ENCODE data around the gene LRRC36.

The LRRC36 gene

DNA sequence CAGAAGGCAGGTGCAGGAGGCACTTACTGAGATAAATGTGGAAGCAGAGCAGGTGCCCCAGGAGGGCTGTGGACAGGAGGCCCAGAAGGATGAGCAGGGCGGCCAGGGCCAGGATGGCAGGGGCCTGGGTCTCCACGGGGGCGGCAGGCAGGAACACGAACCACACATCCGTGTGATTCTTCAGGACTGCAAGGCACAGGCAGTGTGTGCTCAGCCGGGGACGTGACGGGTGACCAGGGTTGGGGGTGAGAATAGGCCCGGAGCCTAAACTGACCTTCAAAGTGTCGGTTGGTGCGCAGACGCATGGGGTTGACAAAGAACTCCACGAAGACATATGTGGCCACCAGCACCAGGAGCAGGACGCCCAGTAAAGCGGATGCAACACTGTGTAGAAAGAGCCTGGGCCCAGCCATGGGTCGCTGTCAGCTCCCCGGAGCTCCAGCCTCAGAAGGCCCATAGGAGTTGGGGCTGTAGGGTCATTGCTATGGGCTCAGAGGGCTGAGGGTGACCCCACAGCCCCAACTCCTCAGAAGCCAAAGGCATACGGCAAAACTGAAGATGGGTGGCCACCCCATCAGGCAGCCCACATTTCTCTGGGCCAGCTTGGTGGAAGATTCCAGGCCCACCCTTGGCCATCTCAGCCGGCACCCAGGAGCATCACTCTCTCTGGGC, 72.1 kb downstream of the LRRC36 start:
- 91% methylated on average over 19 of the region's 19 CpGs for WGBS
- Histone ChIP-seq H3K9ac (ENCODE audit: low read depth, low read length) (no peak overlapping the region), H3K4me1 (ENCODE audit: insufficient read depth, low read length) (peaks cover 18% of the 10 kb centered on the region)

DNA sequence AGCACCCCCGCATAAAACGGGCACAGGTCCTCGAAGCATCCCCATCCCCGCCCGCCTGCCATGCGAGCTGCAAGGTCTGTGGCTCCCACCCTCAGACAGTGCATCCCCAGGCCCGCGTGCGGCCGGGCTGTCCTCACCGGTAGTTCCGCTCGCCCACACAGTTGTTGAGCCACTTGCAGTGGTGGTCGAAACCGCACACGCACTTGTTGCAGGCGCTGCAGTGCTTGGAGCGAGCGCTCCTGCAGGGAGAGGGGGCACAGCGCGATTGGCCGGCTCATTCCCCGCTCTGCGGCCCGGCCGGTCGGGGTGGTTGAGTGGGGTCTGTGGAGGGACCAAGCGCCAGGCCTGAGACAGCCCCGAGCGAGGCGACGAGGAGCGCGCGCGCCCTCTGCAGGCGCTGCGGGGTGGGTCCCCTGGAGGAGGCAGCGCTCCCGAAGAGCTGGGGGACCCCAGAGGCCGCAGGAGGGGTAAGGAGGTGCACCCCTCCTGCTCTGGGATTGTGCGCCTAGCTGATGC, 72.7 kb downstream of the LRRC36 start:
- Histone ChIP-seq H3K27ac (ENCODE audit: low read depth, low read length) (no peak overlapping the region), H3K4me3 (ENCODE audit: low read length) (no peak overlapping the region), H3K9ac (ENCODE audit: low read depth, low read length) (no peak overlapping the region), H3K4me1 (ENCODE audit: insufficient read depth, low read length) (peaks cover 18% of the 10 kb centered on the region), H3K9me3 (ENCODE audit: insufficient read depth, low read depth, low read length) (no peaks in the 10 kb centered on the region), H3K27me3 (ENCODE audit: insufficient read depth, low read length) (peaks cover 30% of the 10 kb centered on the region), H3K36me3 (ENCODE audit: insufficient read depth, low read length) (no peaks in the 10 kb centered on the region)
- WGBS: 32% methylated on average over 42 of the region's 42 CpGs

More for the DNA sequence above, 72.1 kb downstream of the LRRC36 start:
- Histone ChIP-seq H3K4me3 (ENCODE audit: low read length) (no peak overlapping the region), H3K27me3 (ENCODE audit: insufficient read depth, low read length) (peaks cover 36% of the 10 kb centered on the region), H3K27ac (ENCODE audit: low read depth, low read length) (no peak overlapping the region), H3K9me3 (ENCODE audit: insufficient read depth, low read depth, low read length) (no peaks in the 10 kb centered on the region), H3K36me3 (ENCODE audit: insufficient read depth, low read length) (no peaks in the 10 kb centered on the region)

DNA sequence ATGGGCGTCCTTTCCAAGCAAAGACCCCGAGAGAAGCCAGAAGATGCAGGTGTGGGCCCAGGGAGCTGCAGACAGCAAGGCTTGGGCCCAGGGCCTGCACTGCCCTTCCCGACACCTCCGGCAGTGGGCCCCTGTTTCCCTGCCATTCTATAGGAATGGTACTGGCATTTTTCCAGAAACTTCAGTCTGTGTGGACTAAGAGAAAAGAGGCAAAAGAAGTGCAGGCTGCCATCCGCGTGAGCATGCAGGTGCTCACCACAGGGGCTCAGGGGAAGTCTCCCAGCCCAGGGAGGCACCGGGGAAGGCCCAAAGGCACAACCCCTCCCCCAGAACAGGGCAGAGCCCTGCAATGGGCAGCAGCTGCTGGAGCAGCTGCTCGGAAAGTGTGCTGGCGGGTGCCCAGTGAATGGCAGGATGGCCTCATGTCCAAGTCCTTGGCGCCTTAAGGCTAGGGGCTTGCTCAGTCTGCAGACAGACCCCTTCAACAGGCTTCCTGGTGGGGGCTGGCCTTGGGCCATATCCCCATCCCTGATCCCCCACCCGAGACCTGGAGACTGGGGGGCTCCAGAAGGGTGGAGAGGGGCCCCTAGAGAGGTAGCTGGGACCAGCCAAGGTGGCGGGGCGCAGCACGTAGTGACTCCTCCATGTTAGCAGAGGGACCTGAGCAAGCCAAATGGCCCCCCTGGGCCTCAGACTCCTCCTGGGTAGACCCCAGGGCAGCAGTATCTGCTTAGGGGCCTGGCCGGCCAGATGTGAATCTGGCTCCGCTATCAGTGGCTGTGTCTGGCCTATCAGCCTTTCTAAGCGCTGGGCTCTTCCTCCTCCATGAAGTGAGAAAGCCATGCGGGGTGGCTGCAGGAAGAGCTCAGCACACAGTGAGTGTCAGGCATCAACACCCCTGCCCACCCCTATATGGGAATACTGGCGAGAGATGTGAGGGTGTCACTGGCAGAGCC, 73.4 kb downstream of the LRRC36 start:
- Histone ChIP-seq H3K9me3 (ENCODE audit: insufficient read depth, low read depth, low read length) (no peaks in the 10 kb centered on the region), H3K27me3 (ENCODE audit: insufficient read depth, low read length) (peaks cover 22% of the 10 kb centered on the region), H3K36me3 (ENCODE audit: insufficient read depth, low read length) (no peaks in the 10 kb centered on the region)

DNA sequence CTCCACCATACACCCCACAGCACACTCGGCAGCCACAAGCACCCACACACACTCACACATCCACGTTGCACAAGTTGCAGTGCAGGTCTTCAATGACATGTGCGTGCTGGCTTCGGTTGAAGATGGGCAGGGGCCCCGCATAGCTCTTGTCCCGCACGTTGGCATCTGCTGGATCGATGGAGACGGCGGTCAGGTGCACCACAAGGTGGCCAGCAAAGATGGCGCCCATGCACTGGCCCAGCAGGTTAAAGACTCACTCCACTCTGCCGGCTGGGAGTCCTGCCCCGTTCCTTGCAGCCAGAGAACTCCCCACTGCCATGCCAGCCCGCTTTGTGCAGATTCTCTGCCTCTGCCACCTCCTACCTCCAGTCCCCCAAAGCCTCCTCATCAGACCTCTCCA, 74.3 kb downstream of the LRRC36 start:
- Histone ChIP-seq H3K27me3 (ENCODE audit: insufficient read depth, low read length) (peaks cover 14% of the 10 kb centered on the region), H3K9me3 (ENCODE audit: insufficient read depth, low read depth, low read length) (no peaks in the 10 kb centered on the region), H3K9ac (ENCODE audit: low read depth, low read length) (no peak overlapping the region), H3K4me1 (ENCODE audit: insufficient read depth, low read length) (peaks cover 11% of the 10 kb centered on the region), H3K36me3 (ENCODE audit: insufficient read depth, low read length) (no peaks in the 10 kb centered on the region), H3K4me3 (ENCODE audit: low read length) (no peak overlapping the region), H3K27ac (ENCODE audit: low read depth, low read length) (no peak overlapping the region)
- 94% methylated on average over 14 of the region's 14 CpGs for whole genome bisulfite sequencing

More for the DNA sequence above, 73.4 kb downstream of the LRRC36 start:
- no peak overlapping the region for H3K4me3 ChIP-seq (ENCODE audit: low read length)
- no peak overlapping the region for H3K9ac ChIP-seq (ENCODE audit: low read depth, low read length)
- 83% methylated on average over 19 of the region's 19 CpGs for WGBS
- H3K27ac ChIP-seq (ENCODE audit: low read depth, low read length): no peak overlapping the region
- peaks cover 18% of the 10 kb centered on the region for H3K4me1 ChIP-seq (ENCODE audit: insufficient read depth, low read length)

DNA sequence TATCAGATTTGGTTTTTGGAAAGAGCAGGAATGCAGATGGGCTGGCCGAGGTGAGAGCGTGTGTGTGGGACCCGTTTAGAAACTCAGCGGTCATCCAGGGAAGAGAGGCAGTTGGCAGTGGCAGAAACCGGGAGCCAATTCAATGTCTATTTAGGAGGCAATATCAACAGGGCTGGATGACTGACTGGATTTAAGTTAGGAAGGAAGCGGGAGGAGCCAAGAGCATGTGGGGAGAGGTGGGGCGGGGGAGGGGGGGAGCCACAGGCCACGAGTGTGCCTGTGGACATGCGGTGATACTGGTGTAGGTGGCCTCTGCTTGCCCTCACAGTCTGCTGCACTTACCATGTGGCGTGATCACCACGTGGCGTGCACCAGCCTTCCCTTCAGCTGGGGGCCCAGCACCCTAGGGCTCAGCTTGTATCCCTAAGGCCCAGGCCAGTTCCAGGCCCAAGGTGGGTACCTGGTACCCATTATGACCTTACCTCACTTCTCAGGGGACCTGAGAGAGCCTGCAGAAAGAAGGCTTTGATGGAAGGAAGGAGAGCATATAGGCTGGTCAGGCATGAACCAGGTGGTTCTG, 77.5 kb downstream of the LRRC36 start:
- Histone ChIP-seq H3K4me1 (ENCODE audit: insufficient read depth, low read length) (peaks cover 11% of the 10 kb centered on the region; the same call in 1 of the 2 replicates), H3K9ac (ENCODE audit: low read depth, low read length) (no peak overlapping the region), H3K36me3 (ENCODE audit: insufficient read depth, low read length) (no peaks in the 10 kb centered on the region), H3K27me3 (ENCODE audit: insufficient read depth, low read length) (peaks cover 2% of the 10 kb centered on the region; the same call in 1 of the 2 replicates), H3K27ac (ENCODE audit: low read depth, low read length) (no peak overlapping the region), H3K4me3 (ENCODE audit: low read length) (no peak overlapping the region), H3K9me3 (ENCODE audit: insufficient read depth, low read depth, low read length) (no peaks in the 10 kb centered on the region)
- WGBS: 87% methylated on average over 12 of the region's 12 CpGs

DNA sequence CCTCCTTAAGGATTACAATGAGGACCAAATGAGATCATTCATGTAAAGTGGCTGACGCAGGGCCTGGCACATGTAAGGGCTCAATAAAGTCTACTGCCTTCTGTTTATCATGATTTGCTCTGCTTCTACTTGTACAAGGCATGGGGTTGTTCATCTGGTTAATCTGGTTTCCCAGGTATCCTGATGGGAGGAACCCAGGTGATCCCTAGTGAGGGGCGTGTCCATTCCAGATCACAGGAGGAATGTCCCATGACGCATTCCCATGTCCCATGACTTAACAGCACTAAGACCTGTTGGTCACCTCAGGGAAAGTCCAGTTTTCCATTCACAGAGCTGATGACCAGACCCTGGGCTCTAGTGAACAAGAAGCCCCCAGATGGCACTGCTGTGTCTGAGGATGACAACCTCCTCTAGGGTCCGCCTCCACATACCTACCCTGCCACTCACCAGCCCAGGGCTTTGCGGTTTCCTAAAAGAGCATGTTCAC, 78.2 kb downstream of the LRRC36 start:
- Histone ChIP-seq H3K27ac (ENCODE audit: low read depth, low read length) (no peak overlapping the region), H3K36me3 (ENCODE audit: insufficient read depth, low read length) (no peaks in the 10 kb centered on the region), H3K9ac (ENCODE audit: low read depth, low read length) (no peak overlapping the region), H3K27me3 (ENCODE audit: insufficient read depth, low read length) (no peaks in the 10 kb centered on the region), H3K9me3 (ENCODE audit: insufficient read depth, low read depth, low read length) (no peaks in the 10 kb centered on the region), H3K4me1 (ENCODE audit: insufficient read depth, low read length) (peaks cover 11% of the 10 kb centered on the region; the same call in 1 of the 2 replicates), H3K4me3 (ENCODE audit: low read length) (no peak overlapping the region)
- 96% methylated on average over 5 of the region's 5 CpGs for WGBS

DNA sequence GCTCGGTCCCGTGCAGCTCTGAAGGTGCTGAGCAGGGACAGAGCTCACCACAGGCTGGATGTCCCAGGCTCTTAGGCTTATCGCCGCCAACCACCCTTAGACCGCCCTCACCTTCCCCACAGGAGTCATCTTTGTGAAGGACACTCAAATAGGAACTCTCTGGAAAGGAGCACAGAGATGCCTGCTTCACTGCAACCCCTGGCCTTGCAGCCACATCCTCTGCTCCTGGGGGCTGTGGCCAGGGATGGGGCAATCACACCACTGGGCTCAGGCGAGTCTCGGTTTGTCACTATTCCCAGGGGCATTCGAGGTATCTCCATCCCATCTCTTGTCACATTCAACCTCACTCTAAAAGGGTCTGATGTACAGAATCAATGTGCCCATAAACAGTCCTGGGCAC, 78.7 kb downstream of the LRRC36 start:
- no peaks in the 10 kb centered on the region for H3K9me3 ChIP-seq (ENCODE audit: insufficient read depth, low read depth, low read length)
- H3K4me1 ChIP-seq (ENCODE audit: insufficient read depth, low read length): peaks cover 11% of the 10 kb centered on the region; the same call in 1 of the 2 replicates
- no peak overlapping the region for H3K4me3 ChIP-seq (ENCODE audit: low read length)
- H3K27ac ChIP-seq (ENCODE audit: low read depth, low read length): no peak overlapping the region
- 93% methylated on average over 8 of the region's 8 CpGs for WGBS
- no peaks in the 10 kb centered on the region for H3K36me3 ChIP-seq (ENCODE audit: insufficient read depth, low read length)
- no peaks in the 10 kb centered on the region for H3K27me3 ChIP-seq (ENCODE audit: insufficient read depth, low read length)
- H3K9ac ChIP-seq (ENCODE audit: low read depth, low read length): no peak overlapping the region

GRCh38 chr16:67406111-67406971, 79.7 kb downstream of the LRRC36 start:
- Histone ChIP-seq H3K27me3 (ENCODE audit: insufficient read depth, low read length) (no peaks in the 10 kb centered on the region), H3K36me3 (ENCODE audit: insufficient read depth, low read length) (no peaks in the 10 kb centered on the region), H3K27ac (ENCODE audit: low read depth, low read length) (no peak overlapping the region), H3K9ac (ENCODE audit: low read depth, low read length) (peak overlapping the region; percentile 1; the same call in 1 of the 2 replicates), H3K9me3 (ENCODE audit: insufficient read depth, low read depth, low read length) (no peaks in the 10 kb centered on the region), H3K4me1 (ENCODE audit: insufficient read depth, low read length) (peaks cover 11% of the 10 kb centered on the region; the same call in 1 of the 2 replicates), H3K4me3 (ENCODE audit: low read length) (no peak overlapping the region)
- 84% methylated on average over 18 of the region's 18 CpGs for WGBS

- Histone ChIP-seq H3K36me3 (ENCODE audit: insufficient read depth, low read length) (no peaks in the 10 kb centered on the region), H3K9ac (ENCODE audit: low read depth, low read length) (no peak overlapping the region), H3K4me3 (ENCODE audit: low read length) (no peak overlapping the region), H3K27ac (ENCODE audit: low read depth, low read length) (no peak overlapping the region), H3K4me1 (ENCODE audit: insufficient read depth, low read length) (peaks cover 11% of the 10 kb centered on the region; the same call in 1 of the 2 replicates), H3K27me3 (ENCODE audit: insufficient read depth, low read length) (no peaks in the 10 kb centered on the region), H3K9me3 (ENCODE audit: insufficient read depth, low read depth, low read length) (no peaks in the 10 kb centered on the region)
- WGBS: 85% methylated on average over 7 of the region's 7 CpGs
Observed at GRCh38 chr16:67407176-67407787, 80.7 kb downstream of the LRRC36 start.

Measured in HUES64 (cell line).